ENCODE data around the gene ARL6IP6. TPM values are rescaled to one million over a fixed set of nuclear protein-coding genes. Genes with fewer than 3 reads are reported as not detected.
"Not testable (repeated sequence)": the region's sequence is repeated elsewhere in the genome, so short reads cannot be mapped to it uniquely, and the experiment has no call there.

ARL6IP6 gene
- total RNA-seq, 1 experiment from 2014 or later = 32.8 TPM

DNA sequence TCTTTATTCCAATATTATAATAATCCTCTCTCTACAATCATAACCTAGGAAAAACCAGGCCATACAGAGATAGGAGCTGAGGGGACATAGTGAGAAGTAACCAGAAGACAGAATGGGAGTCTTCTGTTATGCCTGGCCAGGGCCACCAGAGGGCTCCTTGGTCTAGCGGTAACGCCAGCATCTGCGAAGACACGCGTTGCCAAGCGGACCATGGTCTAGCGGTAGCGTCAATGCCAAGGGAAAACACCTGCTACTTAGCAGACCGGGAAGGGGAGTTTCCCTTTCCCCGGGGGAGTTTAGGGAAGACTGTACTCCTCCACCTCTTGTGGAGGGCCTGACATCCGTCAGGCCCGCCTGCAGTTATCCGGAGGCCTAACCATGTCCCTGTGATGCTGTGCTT is 36.6 kb downstream of the ARL6IP6 start:
- BruUV-seq (replicated peaks) = no TSS peak
- Mint-ChIP-seq H3K27me3 (ENCODE audit: unreplicated experiment) (no peaks in the 10 kb centered on the region), H3K36me3 (ENCODE audit: insufficient read depth, unreplicated experiment) (no peaks in the 10 kb centered on the region), H3K4me1 (ENCODE audit: low read depth, unreplicated experiment) (no peaks in the 10 kb centered on the region), H3K4me3 (ENCODE audit: low read depth, unreplicated experiment) (no peak overlapping the region), H3K27ac (ENCODE audit: unreplicated experiment) (no peak overlapping the region), H3K9me3 (ENCODE audit: low read depth, unreplicated experiment) (no peaks in the 10 kb centered on the region)
- intact Hi-C loops (cut with micrococcal nuclease; ENCODE audit: unreplicated experiment) = no loop called here
- DNase-seq = no peak
- CTCF ChIA-PET = no interaction called here
- TF ChIP-seq CTCF (IDR thresholded peaks at IDR 0.05; ENCODE audit: unreplicated experiment) = peak; percentile 13

GRCh38 chr2:152759290-152760072 is 41.1 kb downstream of the ARL6IP6 start:
- Mint-ChIP-seq H3K4me1 (ENCODE audit: low read depth, unreplicated experiment) (no peaks in the 10 kb centered on the region), H3K27ac (ENCODE audit: unreplicated experiment) (no peak overlapping the region), H3K27me3 (ENCODE audit: unreplicated experiment) (no peaks in the 10 kb centered on the region), H3K9me3 (ENCODE audit: low read depth, unreplicated experiment) (no peaks in the 10 kb centered on the region), H3K36me3 (ENCODE audit: insufficient read depth, unreplicated experiment) (no peaks in the 10 kb centered on the region), H3K4me3 (ENCODE audit: low read depth, unreplicated experiment) (no peak overlapping the region)
- CTCF ChIA-PET = no interaction called here
- intact Hi-C loops (cut with micrococcal nuclease; ENCODE audit: unreplicated experiment) = no loop called here
- BruUV-seq (replicated peaks) = no TSS peak
- no peak for TF ChIP-seq CTCF (IDR thresholded peaks at IDR 0.05; ENCODE audit: unreplicated experiment)
- DNase-seq = no peak

DNA sequence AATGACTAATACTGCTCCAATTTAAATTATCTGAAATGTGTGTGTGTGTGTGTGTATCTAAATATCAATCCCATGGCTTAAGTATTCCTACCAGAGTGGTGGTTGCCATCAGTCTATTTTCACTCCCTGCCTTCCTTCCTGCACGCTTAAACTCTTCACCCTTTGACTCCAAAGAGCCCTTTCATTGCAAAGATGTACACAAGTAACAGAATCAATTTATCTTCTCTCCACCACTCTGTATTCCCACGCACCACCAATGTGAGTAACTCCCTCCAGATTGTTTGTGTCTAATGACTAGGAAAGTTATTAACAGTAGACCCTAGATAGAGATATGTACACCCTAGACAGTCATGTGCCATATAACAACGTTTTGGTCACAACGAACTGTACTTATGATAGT is 42.8 kb downstream of the ARL6IP6 start:
- Mint-ChIP-seq H3K4me1 (ENCODE audit: low read depth, unreplicated experiment) (no peaks in the 10 kb centered on the region), H3K36me3 (ENCODE audit: insufficient read depth, unreplicated experiment) (no peaks in the 10 kb centered on the region), H3K27ac (ENCODE audit: unreplicated experiment) (no peak overlapping the region), H3K27me3 (ENCODE audit: unreplicated experiment) (no peaks in the 10 kb centered on the region), H3K9me3 (ENCODE audit: low read depth, unreplicated experiment) (no peaks in the 10 kb centered on the region), H3K4me3 (ENCODE audit: low read depth, unreplicated experiment) (no peak overlapping the region)
- DNase-seq = no peak
- BruUV-seq (replicated peaks) = no TSS peak
- CTCF ChIA-PET = no interaction called here
- TF ChIP-seq CTCF (IDR thresholded peaks at IDR 0.05; ENCODE audit: unreplicated experiment) = no peak
- intact Hi-C loops (cut with micrococcal nuclease; ENCODE audit: unreplicated experiment) = no loop called here

- Mint-ChIP-seq H3K9me3 (ENCODE audit: low read depth, unreplicated experiment) (no peaks in the 10 kb centered on the region), H3K4me1 (ENCODE audit: low read depth, unreplicated experiment) (no peaks in the 10 kb centered on the region), H3K27me3 (ENCODE audit: unreplicated experiment) (no peaks in the 10 kb centered on the region), H3K27ac (ENCODE audit: unreplicated experiment) (no peak overlapping the region), H3K4me3 (ENCODE audit: low read depth, unreplicated experiment) (no peak overlapping the region), H3K36me3 (ENCODE audit: insufficient read depth, unreplicated experiment) (no peaks in the 10 kb centered on the region)
- no TSS peak for BruUV-seq (replicated peaks)
- intact Hi-C loops (cut with micrococcal nuclease; ENCODE audit: unreplicated experiment) = no loop called here
- TF ChIP-seq CTCF (IDR thresholded peaks at IDR 0.05; ENCODE audit: unreplicated experiment) = no peak
- DNase-seq = no peak
- CTCF ChIA-PET = no interaction called here
These were observed 43.8 kb downstream of the ARL6IP6 start for GRCh38 chr2:152762202-152762601.

GRCh38 chr2:152763208-152763607 is 44.8 kb downstream of the ARL6IP6 start:
- intact Hi-C loops (cut with micrococcal nuclease; ENCODE audit: unreplicated experiment); H3K36me3 Mint-ChIP-seq (ENCODE audit: insufficient read depth, unreplicated experiment); CTCF ChIA-PET; H3K4me1 Mint-ChIP-seq (ENCODE audit: low read depth, unreplicated experiment); H3K27me3 Mint-ChIP-seq (ENCODE audit: unreplicated experiment); H3K9me3 Mint-ChIP-seq (ENCODE audit: low read depth, unreplicated experiment); H3K27ac Mint-ChIP-seq (ENCODE audit: unreplicated experiment); H3K4me3 Mint-ChIP-seq (ENCODE audit: low read depth, unreplicated experiment); BruUV-seq (replicated peaks); DNase-seq: not testable (repeated sequence)

Data from Calu3 (cell line).